Measurements from ENCODE around the gene ETV3.

DNA sequence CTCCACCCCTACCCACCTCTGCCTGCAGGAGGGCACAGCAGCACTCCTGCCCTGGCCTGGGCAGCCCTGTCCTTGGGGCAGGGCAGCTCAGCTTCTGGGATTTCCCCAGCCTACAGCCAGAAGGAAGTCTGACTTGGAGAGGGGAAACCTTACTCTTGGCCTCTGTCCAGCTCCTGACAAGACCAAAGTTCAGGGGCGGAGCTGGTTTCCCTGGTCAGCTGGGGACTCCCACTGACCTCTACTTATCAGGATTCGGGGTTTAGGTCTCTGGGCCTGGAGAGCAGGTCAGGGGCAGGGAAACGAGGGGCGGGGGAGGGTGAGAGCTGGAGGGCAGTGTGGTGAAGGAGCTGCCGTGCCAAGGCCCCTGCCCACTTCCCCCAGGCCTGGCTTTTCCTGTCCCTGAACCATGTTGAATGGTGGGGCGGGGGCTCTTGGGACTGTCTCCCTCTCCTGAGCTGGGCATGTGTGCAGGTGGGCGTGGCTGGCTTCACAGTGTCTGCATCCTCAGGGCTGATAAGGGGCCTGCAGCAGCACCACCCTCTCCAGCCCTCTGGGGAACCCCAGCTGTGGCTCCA lies 16.8 kb upstream of the ETV3 start:
- TF ChIP-seq, protein P1, sequence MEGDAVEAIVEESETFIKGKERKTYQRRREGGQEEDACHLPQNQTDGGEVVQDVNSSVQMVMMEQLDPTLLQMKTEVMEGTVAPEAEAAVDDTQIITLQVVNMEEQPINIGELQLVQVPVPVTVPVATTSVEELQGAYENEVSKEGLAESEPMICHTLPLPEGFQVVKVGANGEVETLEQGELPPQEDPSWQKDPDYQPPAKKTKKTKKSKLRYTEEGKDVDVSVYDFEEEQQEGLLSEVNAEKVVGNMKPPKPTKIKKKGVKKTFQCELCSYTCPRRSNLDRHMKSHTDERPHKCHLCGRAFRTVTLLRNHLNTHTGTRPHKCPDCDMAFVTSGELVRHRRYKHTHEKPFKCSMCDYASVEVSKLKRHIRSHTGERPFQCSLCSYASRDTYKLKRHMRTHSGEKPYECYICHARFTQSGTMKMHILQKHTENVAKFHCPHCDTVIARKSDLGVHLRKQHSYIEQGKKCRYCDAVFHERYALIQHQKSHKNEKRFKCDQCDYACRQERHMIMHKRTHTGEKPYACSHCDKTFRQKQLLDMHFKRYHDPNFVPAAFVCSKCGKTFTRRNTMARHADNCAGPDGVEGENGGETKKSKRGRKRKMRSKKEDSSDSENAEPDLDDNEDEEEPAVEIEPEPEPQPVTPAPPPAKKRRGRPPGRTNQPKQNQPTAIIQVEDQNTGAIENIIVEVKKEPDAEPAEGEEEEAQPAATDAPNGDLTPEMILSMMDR (IDR thresholded peaks at IDR 0.05; ENCODE audit: low read depth, low read length, poor library complexity, severe bottlenecking) = no peak
- TF ChIP-seq EZH2phosphoT487 (IDR thresholded peaks at IDR 0.05; ENCODE audit: borderline replicate concordance, low read length) = no peak
